ENCODE results near the gene OR2AJ1.
"Not testable (repeated sequence)": the region's sequence is repeated elsewhere in the genome, so short reads cannot be mapped to it uniquely, and the experiment has no call there.

The OR2AJ1 gene

GRCh38 chr1:247936965-247937734, 12.5 kb downstream of the OR2AJ1 start:
- TF ChIP-seq CTCF (IDR thresholded peaks at IDR 0.05; ENCODE audit: borderline replicate concordance, extremely low read depth, low read length, poor library complexity, severe bottlenecking) = peak; percentile 70
- H3K27me3 ChIP-seq (ENCODE audit: insufficient read depth, low read length, poor library complexity); H3K9ac ChIP-seq (ENCODE audit: low read depth, low read length); H3K4me2 ChIP-seq (ENCODE audit: insufficient read depth, low read length); H3K79me2 ChIP-seq (ENCODE audit: insufficient read depth, low read length); H3K27ac ChIP-seq (ENCODE audit: low read length); H3K9me3 ChIP-seq (ENCODE audit: insufficient read depth, low read length, severe bottlenecking); H3K36me3 ChIP-seq (ENCODE audit: insufficient read depth, low read length); H4K20me1 ChIP-seq (ENCODE audit: insufficient read depth, low read length); H2AFZ ChIP-seq (ENCODE audit: low read depth, low read length); H3K4me1 ChIP-seq (ENCODE audit: insufficient read depth, low read length); H3K4me3 ChIP-seq (ENCODE audit: low read depth in 1 of 2, low read length in 2 of 2): not testable (repeated sequence)
- ATAC-seq (ENCODE audit: insufficient read depth, low read depth) (peak; percentile 76), DNase-seq (peak; percentile 44)

GRCh38 chr1:247942624-247943023, 17.9 kb downstream of the OR2AJ1 start:
- H2AFZ ChIP-seq (ENCODE audit: low read depth, low read length) = no peak overlapping the region
- H3K4me2 ChIP-seq (ENCODE audit: insufficient read depth, low read length) = no peak overlapping the region
- no peaks in the 10 kb centered on the region for H3K36me3 ChIP-seq (ENCODE audit: insufficient read depth, low read length)
- no peaks in the 10 kb centered on the region for H3K27me3 ChIP-seq (ENCODE audit: insufficient read depth, low read length, poor library complexity)
- no peak overlapping the region for H3K9ac ChIP-seq (ENCODE audit: low read depth, low read length)
- TF ChIP-seq CTCF (IDR thresholded peaks at IDR 0.05; ENCODE audit: borderline replicate concordance, extremely low read depth, low read length, poor library complexity, severe bottlenecking) (no peak), EZH2 (IDR thresholded peaks at IDR 0.05; ENCODE audit: borderline replicate concordance, low read depth, low read length, severe bottlenecking) (no peak)
- H3K27ac ChIP-seq (ENCODE audit: low read length) = no peak overlapping the region
- ATAC-seq (ENCODE audit: insufficient read depth, low read depth) (no peak), DNase-seq (no peak)
- no peaks in the 10 kb centered on the region for H3K4me1 ChIP-seq (ENCODE audit: insufficient read depth, low read length)
- H3K4me3 ChIP-seq (ENCODE audit: low read depth in 1 of 2, low read length in 2 of 2) = no peak overlapping the region
- no peaks in the 10 kb centered on the region for H3K79me2 ChIP-seq (ENCODE audit: insufficient read depth, low read length)
- H4K20me1 ChIP-seq (ENCODE audit: insufficient read depth, low read length) = no peaks in the 10 kb centered on the region
- no peaks in the 10 kb centered on the region for H3K9me3 ChIP-seq (ENCODE audit: insufficient read depth, low read length, severe bottlenecking)

- no peak within 1 kb of the TSS for H3K4me2 ChIP-seq (ENCODE audit: insufficient read depth, low read length)
- H3K9me3 ChIP-seq (ENCODE audit: insufficient read depth, low read length, severe bottlenecking) = no peaks in the 10 kb centered on the region
- H3K4me3 ChIP-seq (ENCODE audit: low read depth in 1 of 2, low read length in 2 of 2) = no peak within 1 kb of the TSS
- DNase-seq (no peak), ATAC-seq (ENCODE audit: insufficient read depth, low read depth) (no peak)
- H3K79me2 ChIP-seq (ENCODE audit: insufficient read depth, low read length) = no peaks in the 10 kb centered on the region
- no peaks in the 10 kb centered on the region for H3K36me3 ChIP-seq (ENCODE audit: insufficient read depth, low read length)
- no peak for TF ChIP-seq CTCF (IDR thresholded peaks at IDR 0.05; ENCODE audit: borderline replicate concordance, extremely low read depth, low read length, poor library complexity, severe bottlenecking)
- no peaks in the 10 kb centered on the region for H4K20me1 ChIP-seq (ENCODE audit: insufficient read depth, low read length)
- no peak within 1 kb of the TSS for H2AFZ ChIP-seq (ENCODE audit: low read depth, low read length)
- no peak within 1 kb of the TSS for H3K27ac ChIP-seq (ENCODE audit: low read length)
- H3K27me3 ChIP-seq (ENCODE audit: insufficient read depth, low read length, poor library complexity) = no peaks in the 10 kb centered on the region
- H3K4me1 ChIP-seq (ENCODE audit: insufficient read depth, low read length) = no peaks in the 10 kb centered on the region
- H3K9ac ChIP-seq (ENCODE audit: low read depth, low read length) = no peak within 1 kb of the TSS
These were observed 23.9 kb downstream of the OR2AJ1 start, which contains the start of gene OR2L8 for GRCh38 chr1:247948558-247948957. OR2L8 (plus strand) TSS chr1:247948858; CDS start chr1:247948858, 0 bp downstream.

All from DND-41 (cell line).